GM12865 (cell line): ENCODE measurements around the gene MAG.

Experiments
- DNase-seq: peaks from one replicate; pipeline ENCODE4 v3.0.0; 2010; ENCODE audit warnings: low read depth
- H3K4me3 ChIP-seq: 2 replicates; pipeline ENCODE4 v1.5.1; 2011; ENCODE audit warnings: mild to moderate bottlenecking, low read depth, low read length, control low read depth
- CTCF ChIP-seq: IDR thresholded peaks from 2 replicates; pipeline ENCODE4 v1.5.1; 2011; ENCODE audit warnings: low read length, control low read depth, low read depth, inconsistent platforms; ENCODE audit not compliant: insufficient read depth; ENCODE audit errors: missing control alignments

MAG gene

DNA sequence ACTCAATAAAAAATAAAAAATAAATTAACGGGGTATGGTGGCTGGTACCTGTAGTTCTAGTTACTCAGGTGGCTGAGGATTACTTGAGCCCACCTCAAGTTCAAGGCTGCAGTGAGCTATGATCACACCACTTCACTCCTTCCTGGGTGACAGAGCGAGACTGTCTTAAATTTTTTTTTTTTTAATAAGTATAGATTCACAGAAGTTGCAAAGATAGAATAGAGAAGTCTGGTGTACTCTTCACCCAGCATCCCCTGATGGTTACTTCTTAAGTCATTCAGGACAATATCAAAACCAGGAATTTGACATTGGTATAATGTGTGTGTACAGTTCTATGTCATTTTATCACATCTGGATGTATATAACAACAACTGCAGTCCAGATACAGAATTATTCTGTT, 29.3 kb downstream of the MAG start:
- DNase-seq: no peak
- H3K4me3 ChIP-seq: no peak overlapping the region
- no peak for TF ChIP-seq CTCF

GRCh38 chr19:35322014-35322413, 30.1 kb downstream of the MAG start:
- TF ChIP-seq CTCF: no peak
- DNase-seq: no peak
- H3K4me3 ChIP-seq: no peak overlapping the region

DNA sequence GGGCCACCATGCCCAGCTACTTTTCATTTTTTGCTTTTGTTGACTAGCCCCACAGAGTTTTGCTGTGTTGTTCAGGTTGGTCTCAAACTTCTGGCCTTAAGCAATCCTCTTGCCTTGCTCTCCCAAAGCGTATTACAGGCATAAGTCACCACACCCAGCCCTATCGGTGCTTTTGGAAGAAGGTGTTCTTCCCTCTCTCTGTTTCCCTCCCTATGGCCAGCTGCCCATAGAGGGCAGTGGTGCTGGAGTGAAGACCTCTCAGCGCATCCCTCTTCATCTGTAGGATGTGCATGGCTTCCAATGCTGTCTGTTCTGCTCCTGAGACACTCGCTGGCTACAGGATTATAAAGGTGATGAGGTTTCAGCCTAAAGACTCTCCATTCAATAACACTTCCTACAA, 35.7 kb downstream of the MAG start:
- TF ChIP-seq CTCF: peak; percentile 25
- DNase-seq: no peak
- H3K4me3 ChIP-seq: no peak overlapping the region

- DNase-seq: peak; percentile 81
- H3K4me3 ChIP-seq: peak within 1 kb of the TSS; percentile 69
- TF ChIP-seq CTCF: no peak
Measured at GRCh38 chr19:35328851-35329285, 36.9 kb downstream of the MAG start, which contains the start of gene CD22. CD22 (plus strand) TSS chr19:35329187; CDS start chr19:35332041, 2,854 bp downstream.

GRCh38 chr19:35329323-35329722, 37.4 kb downstream of the MAG start:
- no peak for DNase-seq
- peak overlapping the region; percentile 69 for H3K4me3 ChIP-seq
- no peak for TF ChIP-seq CTCF

DNA sequence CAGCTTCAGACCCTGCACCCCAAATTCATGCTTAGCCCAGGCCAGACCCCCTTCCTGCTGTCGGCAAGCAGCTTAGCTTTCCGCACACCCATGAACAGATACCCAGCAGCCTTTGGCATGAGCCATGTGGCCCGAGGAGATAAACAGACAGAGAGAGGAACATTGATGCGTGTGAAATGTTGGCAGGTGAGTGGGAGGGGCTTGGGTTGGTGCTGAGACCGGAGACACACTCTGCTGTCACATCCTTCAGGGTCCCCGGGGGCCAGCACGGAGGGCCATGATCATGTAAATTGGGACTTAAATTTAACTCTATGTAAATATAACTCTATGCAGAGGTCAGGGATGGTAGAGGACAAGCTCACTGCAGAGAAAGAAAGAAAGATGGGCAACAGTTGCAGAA, 38.5 kb downstream of the MAG start:
- TF ChIP-seq CTCF: no peak
- peak overlapping the region; percentile 69 for H3K4me3 ChIP-seq
- DNase-seq: peak; percentile 94

DNA sequence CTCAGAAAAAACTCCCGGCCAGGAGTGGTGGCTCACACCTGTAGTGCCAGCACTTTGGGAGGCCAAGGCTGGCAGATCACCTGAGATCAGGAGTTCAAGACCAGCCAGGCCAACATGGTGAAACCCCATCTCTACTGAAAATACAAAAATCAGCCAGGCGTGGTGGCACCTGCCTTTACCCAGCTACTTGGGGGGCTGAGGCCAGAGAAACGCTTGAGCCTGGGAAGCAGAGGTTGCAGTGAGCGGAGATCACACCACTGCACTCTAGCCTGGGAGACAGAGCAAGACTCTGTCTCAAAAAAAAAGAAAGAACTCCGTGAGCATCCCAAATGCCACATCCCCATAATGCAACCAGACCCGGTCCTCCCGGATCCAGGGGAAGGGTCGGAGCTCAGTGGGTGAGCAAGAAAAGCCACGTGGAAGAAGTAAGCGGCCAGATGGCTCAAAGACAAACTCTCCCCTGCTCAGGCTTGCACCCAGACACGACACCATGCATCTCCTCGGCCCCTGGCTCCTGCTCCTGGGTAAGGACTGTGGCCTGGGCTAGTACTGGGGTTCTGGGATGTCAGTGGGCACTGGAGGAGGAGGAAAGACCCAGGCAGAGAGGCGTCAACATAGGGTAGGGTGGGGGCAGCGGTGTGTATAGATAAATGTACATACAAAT, 39.7 kb downstream of the MAG start:
- DNase-seq: no peak

More for the DNA sequence above, 39.7 kb downstream of the MAG start:
- TF ChIP-seq CTCF: no peak
- peak overlapping the region; percentile 69 for H3K4me3 ChIP-seq
